A673 (cell line): Measurements from ENCODE around the gene GLRA1. TPM values are rescaled to one million over a fixed set of nuclear protein-coding genes. Genes with fewer than 3 reads are reported as not detected.
A peak's percentile ranks its signal among the peaks of the same experiment; 100 is the strongest.

ENCODE experiments used
- BruUV-seq: library from RNA; stranded (reverse); fragments of 400-500 nt; replicated peaks from 2 replicates; lab custom pipeline; 2021; lab: Mats Ljungman, UMichigan
- CTCF ChIA-PET: fragments of 300-600 bp; sonication (Branson Sonifier 250); formaldehyde crosslinking; loops from one replicate; lab custom pipeline; 2022; ENCODE audit warnings: antibody characterized with exemption; lab: Charles Lee
- POLR2A ChIA-PET: fragments of 300-600 bp; sonication (Branson Sonifier 250); formaldehyde crosslinking; loops from one replicate; lab custom pipeline; 2022; ENCODE audit warnings: antibody characterized with exemption; ENCODE audit not compliant: low non-redundant PET; lab: Charles Lee
- DNase-seq: peaks from one replicate; pipeline ENCODE4 v3.0.0-alpha.2; 2015; ENCODE audit warnings: low spot score
- H3K27ac ChIP-seq: fragments of 200-600 bp; sonication (generic); 2 replicates; pipeline ENCODE4 v1.5.1; 2016; ENCODE audit warnings: mixed run types, low read depth, mild to moderate bottlenecking, mixed read lengths, antibody characterized with exemption, low read length; ENCODE audit not compliant: poor library complexity, severe bottlenecking
- H3K27me3 ChIP-seq: fragments of 200-600 bp; sonication (generic); replicated peaks from 2 replicates; pipeline ENCODE4 v1.6.1; 2017; ENCODE audit warnings: mixed run types, low read depth, mild to moderate bottlenecking, mixed read lengths, antibody characterized with exemption, low read length; ENCODE audit not compliant: insufficient read depth, poor library complexity
- H3K36me3 ChIP-seq: fragments of 200-600 bp; sonication (generic); 2 replicates; pipeline ENCODE4 v1.6.1; 2016; ENCODE audit warnings: mixed run types, mild to moderate bottlenecking, mixed read lengths, antibody characterized with exemption, low read length; ENCODE audit not compliant: insufficient read depth, poor library complexity, severe bottlenecking
- H3K4me1 ChIP-seq: fragments of 200-600 bp; sonication (generic); 2 replicates; pipeline ENCODE4 v1.6.1; 2017; ENCODE audit warnings: mixed run types, mild to moderate bottlenecking, mixed read lengths, antibody characterized with exemption, low read length; ENCODE audit not compliant: insufficient read depth, poor library complexity, severe bottlenecking
- H3K4me3 ChIP-seq: fragments of 200-600 bp; sonication (generic); 2 replicates; pipeline ENCODE4 v1.5.1; 2016; ENCODE audit warnings: low read depth, mixed run types, mild to moderate bottlenecking, mixed read lengths, low read length; ENCODE audit not compliant: poor library complexity, severe bottlenecking
- H3K9me3 ChIP-seq: fragments of 200-600 bp; sonication (generic); 2 replicates; pipeline ENCODE4 v1.6.1; 2016; ENCODE audit warnings: mixed run types, low read depth, mild to moderate bottlenecking, mixed read lengths, antibody characterized with exemption, low read length; ENCODE audit not compliant: poor library complexity, severe bottlenecking
- CTCF ChIP-seq: fragments of 300-800, 200-600 bp; sonication (generic); conservative IDR thresholded peaks from 2 replicates; pipeline ENCODE4 v1.5.1; 2017; ENCODE audit warnings: low read depth, mild to moderate bottlenecking, antibody characterized with exemption, low read length, moderate library complexity, mixed read lengths
- EZH2 ChIP-seq: fragments of 200-600 bp; sonication (generic); IDR thresholded peaks from 2 replicates; pipeline ENCODE4 v1.6.1; 2017; ENCODE audit warnings: borderline replicate concordance, low read depth, mild to moderate bottlenecking, mixed read lengths, antibody characterized with exemption, low read length; ENCODE audit not compliant: poor library complexity, severe bottlenecking
- intact Hi-C: fragments of 100-400 bp; cut with micrococcal nuclease; formaldehyde crosslinking; loops from one replicate; pipeline ENCODE4 v1.10.0; 2022; ENCODE audit not compliant: unreplicated experiment
- total RNA-seq: library from RNA; stranded (reverse); gene quantifications from 2 replicates; pipeline ENCODE4 v1.2.3, GENCODE V29; 2021

GLRA1 gene
- total RNA-seq, 1 experiment from 2014 or later: not detected

DNA sequence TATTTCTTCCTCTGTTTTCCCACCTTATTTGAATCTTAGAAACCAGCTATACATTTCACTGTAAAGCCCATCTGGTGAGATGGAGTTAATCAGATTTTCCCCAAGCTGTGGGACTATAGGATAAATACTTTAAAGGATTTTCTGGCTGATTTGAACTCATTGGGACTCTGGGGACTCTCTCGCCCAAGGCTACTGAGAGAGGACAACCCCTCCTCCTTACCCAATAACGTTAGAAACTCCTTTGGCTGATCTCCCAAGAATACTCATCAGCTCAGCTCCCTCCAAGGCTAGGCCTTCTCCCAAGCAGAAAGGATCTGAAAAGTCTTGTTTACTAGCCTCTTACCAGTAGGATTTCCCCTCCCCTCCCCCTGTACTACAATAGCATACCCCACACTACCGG lies 1.5 kb upstream of the GLRA1 start:
- DNase-seq: no peak
- no TSS peak for BruUV-seq
- Histone ChIP-seq H3K9me3 (peaks cover 9% of the 10 kb centered on the region), H3K36me3 (no peaks in the 10 kb centered on the region), H3K27me3 (peaks cover 37% of the 10 kb centered on the region), H3K4me1 (no peaks in the 10 kb centered on the region), H3K4me3 (no peak overlapping the region), H3K27ac (no peak overlapping the region)
- CTCF ChIA-PET: no interaction called here
- intact Hi-C loops: no loop called here
- POLR2A ChIA-PET: no interaction called here
- TF ChIP-seq CTCF (no peak), EZH2 (no peak)

DNA sequence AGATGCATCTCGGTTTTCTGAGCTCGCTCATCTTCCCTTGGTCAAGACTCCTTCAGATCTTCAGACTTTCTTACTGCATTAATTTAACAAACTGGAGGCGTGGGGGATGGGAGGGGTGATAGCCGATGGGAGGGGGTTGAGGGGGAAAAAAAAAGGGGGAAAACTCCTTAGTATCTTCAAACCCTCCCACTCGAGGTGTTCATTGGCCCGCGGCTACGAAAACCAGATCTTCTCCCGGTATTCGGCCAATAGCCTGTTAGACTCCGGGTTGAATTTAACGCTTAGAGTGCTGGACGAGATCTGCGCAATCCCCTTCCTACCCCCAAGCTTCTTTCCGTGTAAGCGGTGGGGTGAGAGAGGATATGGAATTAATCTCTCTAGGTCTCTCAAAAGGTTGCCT lies 689 bp upstream of the GLRA1 start:
- Histone ChIP-seq H3K27me3 (peaks cover 46% of the 10 kb centered on the region), H3K9me3 (peaks cover under 1% of the 10 kb centered on the region), H3K36me3 (no peaks in the 10 kb centered on the region), H3K27ac (no peak overlapping the region), H3K4me1 (no peaks in the 10 kb centered on the region), H3K4me3 (no peak overlapping the region)
- DNase-seq: no peak
- CTCF ChIA-PET: no interaction called here
- POLR2A ChIA-PET: no interaction called here
- intact Hi-C loops: no loop called here
- BruUV-seq: no TSS peak
- TF ChIP-seq EZH2: no peak
- no peak for TF ChIP-seq CTCF

DNA sequence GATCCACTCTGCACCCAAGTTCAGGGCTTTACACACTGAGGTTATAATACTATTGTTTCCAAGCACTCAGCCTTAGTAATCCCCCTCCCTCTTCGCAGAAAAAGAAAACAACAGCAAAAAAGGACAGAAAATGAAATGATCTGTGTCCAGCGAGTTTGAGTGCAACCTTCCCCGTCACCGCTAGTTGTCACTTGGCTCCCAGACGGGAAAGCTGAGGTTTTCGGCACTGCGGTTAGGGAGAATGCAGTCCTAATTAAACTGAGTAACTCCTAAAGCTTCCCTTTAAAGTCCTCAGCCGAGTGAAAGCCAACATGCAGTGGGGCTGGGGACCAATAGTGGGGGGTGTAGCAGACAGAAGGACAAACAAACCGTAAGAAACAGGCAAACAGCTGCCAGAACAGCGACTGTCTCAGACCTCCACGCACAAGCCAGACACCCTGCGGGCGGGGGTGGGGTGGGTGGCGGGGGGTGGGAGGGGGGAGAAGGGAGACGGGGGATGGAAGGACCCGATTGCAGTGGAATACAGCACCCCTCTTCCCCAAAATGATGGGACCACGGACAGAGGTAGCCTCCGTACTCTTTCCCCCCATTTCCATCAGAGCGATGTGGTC lies 680 bp downstream of the GLRA1 start:
- Histone ChIP-seq H3K27ac (no peak overlapping the region), H3K4me3 (no peak overlapping the region), H3K9me3 (no peaks in the 10 kb centered on the region), H3K4me1 (no peaks in the 10 kb centered on the region), H3K27me3 (peaks cover 59% of the 10 kb centered on the region), H3K36me3 (no peaks in the 10 kb centered on the region)
- peak; percentile 44 for DNase-seq
- peak; percentile 43 for TF ChIP-seq CTCF
- TF ChIP-seq EZH2: no peak
- ChIA-PET CTCF (no interaction called here), POLR2A (no interaction called here)
- BruUV-seq: no TSS peak
- intact Hi-C loops: loop anchor here (5.0 kb wide), 1 partner anchor 97 kb away; no protein-coding TSS in a partner anchor
